ENCODE measurements around the gene TP53I11. TPM values are rescaled to one million over a fixed set of nuclear protein-coding genes. Genes with fewer than 3 reads are reported as not detected.

The TP53I11 gene
- 45.5 TPM for total RNA-seq
- long read RNA-seq, partial matches to known transcripts: 2 of 60 reads
- long read RNA-seq, other reads (novel, unspliced or antisense): 57 of 60 reads

DNA sequence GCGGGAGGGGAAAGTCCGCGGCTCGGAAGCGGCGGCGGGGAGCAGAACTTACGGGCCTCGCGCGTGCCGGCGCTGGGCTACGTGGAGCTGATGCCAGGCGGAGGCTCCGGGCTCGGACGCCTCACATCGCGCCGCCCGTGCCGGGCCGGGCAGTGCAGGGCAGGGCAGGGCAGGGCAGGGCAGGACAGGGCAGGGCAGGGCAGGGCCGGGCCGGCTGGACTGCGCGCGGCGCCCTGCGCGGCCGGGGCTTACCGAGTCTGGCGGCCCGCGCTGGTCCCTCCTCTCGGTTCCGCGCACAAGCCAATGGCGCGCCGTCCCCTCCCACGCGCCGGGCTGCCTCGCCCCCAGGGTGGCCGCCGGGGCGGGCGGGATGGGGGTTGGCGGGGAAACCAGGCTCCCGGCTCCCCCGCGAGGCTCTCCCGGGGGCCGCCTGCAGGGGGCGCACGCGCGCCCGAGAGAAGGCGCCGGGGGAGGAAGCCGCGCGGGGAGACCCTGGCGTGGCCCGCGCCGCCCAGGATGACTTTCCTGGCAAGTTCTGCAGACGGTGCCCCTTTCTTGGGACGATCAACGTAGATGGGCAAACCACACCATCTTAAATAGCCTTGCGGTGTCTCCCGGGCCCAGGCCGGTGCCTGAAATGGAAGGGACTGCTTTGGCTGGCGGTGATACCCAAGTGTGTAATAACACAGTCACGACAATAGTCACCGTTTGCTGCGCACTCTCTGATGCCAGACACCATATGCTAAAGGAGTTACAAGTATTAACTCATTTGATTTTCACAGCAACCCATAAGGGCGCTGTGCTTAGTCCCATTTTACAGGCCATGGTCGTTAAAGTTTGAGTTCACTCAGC lies at the start of gene TP53I11:
TP53I11 (minus strand) TSS at position 259 of the 852 bp plus-strand sequence. CDS start 12,548 bp downstream, outside the sequence.
- ATAC-seq (peak; percentile 87), DNase-seq (peak; percentile 94)
- intact Hi-C loops (cut with micrococcal nuclease): no loop called here

- DNase-seq: no peak
- intact Hi-C loops (cut with micrococcal nuclease): no loop called here
- ATAC-seq: no peak
Measured at GRCh38 chr11:44999068-44999467, 48.4 kb upstream of the TP53I11 start.

GRCh38 chr11:44998051-44998450 lies 47.4 kb upstream of the TP53I11 start:
- DNase-seq (no peak), ATAC-seq (no peak)
- intact Hi-C loops (cut with micrococcal nuclease): no loop called here

DNA sequence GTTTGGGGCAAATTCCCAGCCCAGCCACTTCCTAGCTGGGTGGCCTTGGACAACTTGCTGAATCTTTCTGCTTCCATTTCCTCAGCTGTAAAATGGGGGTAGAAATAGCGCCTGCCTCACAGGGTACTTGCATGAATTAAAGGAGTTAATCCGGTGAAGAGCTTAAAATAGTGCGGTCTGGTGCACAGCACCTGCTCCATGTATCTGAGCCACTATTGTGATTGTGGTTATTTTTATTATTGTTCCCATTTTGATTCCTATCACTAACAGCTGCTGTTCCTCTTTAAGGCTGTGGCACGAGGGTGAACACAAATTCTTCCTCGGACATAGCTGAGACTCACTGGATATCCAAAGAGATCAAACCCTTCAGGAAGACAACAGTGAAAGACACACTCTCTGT lies 46.9 kb upstream of the TP53I11 start:
- intact Hi-C loops (cut with micrococcal nuclease): no loop called here
- peak; percentile 31 for ATAC-seq
- no peak for DNase-seq

GRCh38 chr11:44994753-44995152 lies 44.1 kb upstream of the TP53I11 start:
- no peak for DNase-seq
- intact Hi-C loops (cut with micrococcal nuclease): no loop called here
- ATAC-seq: no peak

DNA sequence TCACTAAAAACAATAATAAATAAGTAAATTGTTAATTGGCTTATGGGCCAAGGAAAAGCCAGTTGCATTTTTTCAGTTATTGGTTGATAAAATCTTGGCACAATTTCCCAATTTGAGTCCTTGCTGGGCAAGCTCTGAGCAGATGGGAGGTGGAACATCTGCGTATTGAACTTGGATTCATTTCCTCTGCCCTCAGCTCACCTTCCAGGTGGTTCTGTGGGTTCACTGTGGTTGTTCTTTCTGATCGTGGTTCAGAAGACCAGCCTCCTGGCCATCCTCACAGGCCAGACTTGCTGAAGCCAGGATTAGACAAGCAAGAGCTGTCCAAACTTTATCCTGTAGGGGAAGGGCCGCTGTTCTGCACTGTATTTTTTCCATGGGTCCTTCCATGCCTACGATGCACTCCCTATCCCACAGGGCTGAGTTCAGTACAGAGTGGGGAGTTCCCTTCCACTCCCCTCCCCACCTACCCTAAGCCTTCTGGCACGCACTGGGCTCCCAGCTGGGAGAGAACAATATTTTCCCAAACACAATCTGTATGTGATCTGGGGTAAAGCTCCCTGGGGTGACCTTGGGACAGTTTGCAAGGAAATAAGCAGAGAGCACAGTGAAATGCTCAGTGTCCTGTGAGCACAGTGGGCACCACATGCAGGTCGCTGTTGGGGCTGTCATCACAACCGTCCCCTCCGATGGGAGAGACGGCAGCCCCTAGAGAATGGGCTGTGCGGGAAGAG lies 43.5 kb upstream of the TP53I11 start:
- no peak for DNase-seq
- ATAC-seq: no peak
- intact Hi-C loops (cut with micrococcal nuclease): no loop called here

DNA sequence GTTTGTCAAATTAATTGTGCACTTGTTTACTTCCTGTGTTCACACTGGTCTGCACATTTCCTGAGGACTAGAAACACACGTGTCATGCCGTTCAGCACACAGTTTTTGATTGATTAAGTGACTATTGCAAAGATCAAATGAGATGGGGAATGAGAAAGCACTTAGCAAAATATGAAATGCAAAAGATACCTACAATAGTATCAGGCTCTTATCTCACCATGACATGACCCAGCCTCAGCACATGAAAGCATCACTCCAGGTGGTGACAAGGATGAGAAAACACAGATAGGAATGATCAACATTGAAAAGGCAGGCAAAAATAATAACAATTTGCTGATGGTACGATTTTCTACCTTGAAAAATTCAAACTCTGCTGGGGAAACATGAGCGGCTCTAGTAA lies 42.1 kb upstream of the TP53I11 start:
- ATAC-seq: no peak
- intact Hi-C loops (cut with micrococcal nuclease): no loop called here
- no peak for DNase-seq

DNA sequence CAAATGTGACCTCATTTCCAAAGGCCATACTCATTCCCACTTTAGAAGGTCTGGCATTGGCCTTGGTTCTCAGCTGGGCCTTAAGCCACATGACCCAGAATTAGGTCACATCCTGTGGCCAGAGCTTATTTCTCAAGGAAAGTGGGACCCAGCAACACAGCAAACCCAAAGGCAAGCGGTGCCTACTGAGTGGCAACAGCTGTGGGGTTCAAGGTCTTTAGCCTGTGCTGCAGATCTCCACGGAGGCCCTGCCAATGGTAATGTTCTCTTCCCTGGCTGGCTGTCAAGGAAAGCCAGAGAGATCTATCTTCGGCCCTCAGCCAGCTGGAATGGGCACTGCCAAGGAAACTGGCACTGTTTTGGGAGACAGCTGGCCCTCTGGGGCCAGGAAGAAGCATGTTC lies 41.5 kb upstream of the TP53I11 start:
- peak; percentile 46 for DNase-seq
- intact Hi-C loops (cut with micrococcal nuclease): no loop called here
- ATAC-seq: peak; percentile 5

GRCh38 chr11:44990665-44991064 lies 40.0 kb upstream of the TP53I11 start:
- intact Hi-C loops (cut with micrococcal nuclease): no loop called here

DNA sequence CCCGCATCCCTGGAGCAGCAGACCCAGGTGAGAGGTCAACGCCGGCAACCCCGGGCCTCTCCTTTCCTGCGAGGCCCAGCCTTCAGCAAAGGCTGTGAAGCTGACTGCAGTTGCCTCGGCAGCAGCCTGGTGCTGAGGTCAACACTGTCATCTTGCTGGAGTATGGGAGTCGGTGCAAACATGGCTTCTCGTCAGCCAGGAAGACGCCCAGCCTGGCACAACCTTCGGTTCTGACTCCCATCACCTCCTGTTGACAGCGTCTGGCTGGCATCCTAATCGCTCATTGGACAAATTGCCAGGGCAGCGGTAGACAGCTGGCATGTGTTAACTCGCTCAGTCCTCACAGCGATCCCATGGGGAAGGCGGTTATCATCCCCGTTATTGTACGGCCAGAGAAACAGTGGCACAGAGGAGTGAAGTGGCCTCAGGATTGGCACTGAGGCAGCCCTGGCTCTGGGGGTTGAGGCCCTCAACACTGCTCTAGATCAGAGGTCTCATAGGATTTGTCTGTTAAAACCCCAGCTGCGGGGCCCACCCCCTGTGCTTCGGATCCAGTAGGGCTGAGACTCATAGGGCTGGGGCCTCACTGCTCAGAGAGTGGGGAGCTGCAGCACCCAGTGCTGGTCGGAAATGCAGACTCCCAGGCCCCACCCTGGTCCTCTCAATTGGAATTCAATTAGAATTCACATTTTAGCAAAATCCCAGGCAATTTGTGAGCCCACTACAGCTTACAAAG lies 39.3 kb upstream of the TP53I11 start:
- ATAC-seq: peak; percentile 92
- intact Hi-C loops (cut with micrococcal nuclease): no loop called here
- DNase-seq: peak; percentile 91

More at GRCh38 chr11:44990665-44991064, 40.0 kb upstream of the TP53I11 start:
- ATAC-seq (peak; percentile 14), DNase-seq (no peak)

- DNase-seq (no peak), ATAC-seq (no peak)
- intact Hi-C loops (cut with micrococcal nuclease): no loop called here
Measured at GRCh38 chr11:44988981-44989635, 38.4 kb upstream of the TP53I11 start.

- ATAC-seq: no peak
- DNase-seq: no peak
- intact Hi-C loops (cut with micrococcal nuclease): no loop called here
Measured at GRCh38 chr11:44988111-44988510, 37.4 kb upstream of the TP53I11 start.

DNA sequence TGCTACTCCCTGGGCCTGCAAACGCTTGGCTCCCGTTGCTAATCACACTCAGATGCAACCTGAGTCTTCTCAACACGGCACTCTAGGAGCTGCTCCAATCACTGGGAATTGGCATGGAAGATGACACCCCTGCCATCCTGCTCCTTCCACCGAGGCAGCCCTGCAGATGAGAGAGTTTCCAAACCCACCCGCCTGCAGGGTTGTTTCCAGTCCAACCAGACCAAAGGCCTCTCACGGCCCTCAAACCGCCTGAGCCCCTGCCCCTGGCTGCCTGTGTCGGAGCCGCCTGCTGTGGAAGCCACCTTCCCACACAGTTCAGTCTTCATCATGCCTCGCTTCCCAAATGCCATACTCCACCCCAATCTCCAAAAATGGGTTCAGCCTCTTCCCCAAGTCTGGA lies 36.8 kb upstream of the TP53I11 start:
- intact Hi-C loops (cut with micrococcal nuclease): no loop called here
- no peak for DNase-seq
- ATAC-seq: no peak

- ATAC-seq: no peak
- no peak for DNase-seq
- intact Hi-C loops (cut with micrococcal nuclease): no loop called here
Measured at GRCh38 chr11:44986315-44986714, 35.6 kb upstream of the TP53I11 start.

DNA sequence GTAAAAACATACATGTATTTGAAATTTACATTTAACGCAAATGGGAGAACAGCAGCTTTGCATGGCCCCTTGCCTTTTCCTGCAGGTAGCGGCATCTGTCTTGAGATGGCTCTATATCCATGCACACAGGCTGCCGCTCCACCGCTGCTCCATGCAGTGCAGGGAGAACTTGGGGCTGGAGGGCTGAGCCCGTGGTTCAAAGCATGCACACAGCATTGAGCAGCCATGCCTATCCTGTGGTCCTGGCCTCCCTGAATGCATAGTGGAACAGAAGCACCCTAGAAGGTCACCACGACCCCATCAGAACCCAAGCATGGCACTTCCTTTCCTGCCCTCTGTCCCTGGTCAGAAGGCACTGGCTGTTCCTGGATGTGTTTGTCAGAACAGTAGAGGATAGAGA lies 35.0 kb upstream of the TP53I11 start:
- DNase-seq (no peak), ATAC-seq (no peak)
- intact Hi-C loops (cut with micrococcal nuclease): no loop called here

GRCh38 chr11:44983786-44984185 lies 33.1 kb upstream of the TP53I11 start:
- DNase-seq (no peak), ATAC-seq (no peak)
- intact Hi-C loops (cut with micrococcal nuclease): no loop called here

- no peak for ATAC-seq
- DNase-seq: no peak
- intact Hi-C loops (cut with micrococcal nuclease): no loop called here
Measured at GRCh38 chr11:44982496-44983062, 31.9 kb upstream of the TP53I11 start.

DNA sequence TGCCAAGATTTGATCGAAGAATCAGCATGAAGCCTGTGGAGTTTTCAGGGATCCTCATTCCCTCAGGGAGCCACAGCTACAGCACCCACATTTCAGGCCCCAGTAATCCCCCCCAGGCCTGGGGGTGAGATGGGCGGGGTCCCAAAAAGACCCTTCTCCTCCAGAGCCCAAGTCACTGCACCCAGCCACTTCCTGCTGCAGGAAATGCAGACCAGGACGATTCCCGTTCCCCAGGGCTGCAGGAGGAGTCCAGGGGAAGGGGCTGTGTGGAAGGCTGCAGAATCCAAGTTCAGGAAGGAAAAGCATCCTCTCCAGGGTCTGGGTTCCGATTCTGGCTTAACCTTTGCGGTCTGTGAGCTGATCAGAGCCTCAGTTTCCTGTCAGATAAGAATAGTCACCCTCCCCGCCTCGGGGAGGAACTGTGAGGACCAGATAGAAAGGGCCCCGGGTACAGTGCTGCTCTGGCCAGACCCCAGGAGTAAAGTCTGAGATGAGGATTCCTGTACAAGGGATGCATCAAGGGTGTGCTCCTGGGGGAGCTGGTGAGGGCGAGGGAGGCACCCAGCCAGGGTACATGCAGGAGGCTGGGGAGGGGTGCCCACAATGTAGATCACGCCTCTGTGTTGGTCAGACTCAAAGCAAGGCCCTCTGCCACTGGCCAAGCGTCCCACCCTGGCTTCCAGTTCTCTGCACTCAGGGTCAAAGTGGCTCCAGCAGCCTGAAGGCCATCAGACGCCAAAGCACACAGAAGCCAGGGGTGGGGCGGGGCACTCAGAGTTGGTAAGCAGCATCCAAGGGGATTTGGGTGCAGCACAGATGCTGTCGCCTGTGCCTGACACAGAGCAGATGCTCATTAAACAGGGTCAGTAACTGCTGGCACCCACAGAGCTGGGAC lies 30.1 kb upstream of the TP53I11 start:
- intact Hi-C loops (cut with micrococcal nuclease): no loop called here
- ATAC-seq: no peak

More for the DNA sequence above, 30.1 kb upstream of the TP53I11 start:
- no peak for DNase-seq

Data from left ventricle myocardium superior (tissue), 1 donor.